ENCODE results near the gene ELMO3. TPM values are rescaled to one million over a fixed set of nuclear protein-coding genes. Genes with fewer than 3 reads are reported as not detected.

The ELMO3 gene
- total and polyA plus RNA-seq, 2 of the 4 experiments (the other 2 are of a cell fraction) = 0.36 to 1.6 TPM

- Histone ChIP-seq H4K91ac (ENCODE audit: insufficient read depth, low read depth, low read length) (no peak overlapping the region), H2BK5ac (ENCODE audit: low read depth, low read length, poor library complexity, severe bottlenecking) (no peak overlapping the region), H3K9me3 (ENCODE audit: control insufficient read depth, insufficient read depth, low read length) (no peaks in the 10 kb centered on the region), H4K20me1 (ENCODE audit: insufficient read depth, low read length) (peaks cover 16% of the 10 kb centered on the region), H3K27me3 (ENCODE audit: control insufficient read depth, insufficient read depth, low read length) (no peaks in the 10 kb centered on the region), H4K5ac (ENCODE audit: low read depth, low read length) (no peak overlapping the region), H2AK5ac (ENCODE audit: low read depth, low read length) (no peak overlapping the region), H3K4ac (ENCODE audit: low read depth, low read length) (no peak overlapping the region), H3K9me1 (ENCODE audit: insufficient read depth, low read length) (peaks cover 22% of the 10 kb centered on the region), H2BK120ac (ENCODE audit: low read depth, low read length) (no peak overlapping the region), H4K8ac (ENCODE audit: low read depth in 2 of 2, low read length in 2 of 2) (no peak overlapping the region), H3K14ac (replicated peaks; ENCODE audit: low read depth, low read length) (no peak overlapping the region), H2AFZ (replicated peaks; ENCODE audit: low read length, poor library complexity) (no peak overlapping the region), H3K4me3 (ENCODE audit: insufficient read depth, low read depth, low read length) (no peak overlapping the region), H3K4me2 (ENCODE audit: low read depth, low read length) (no peak overlapping the region), H3K36me3 (ENCODE audit: control insufficient read depth, insufficient read depth, low read length) (peaks cover 2% of the 10 kb centered on the region; the same call in 1 of the 2 replicates), H2AK9ac (replicated peaks; ENCODE audit: low read depth, low read length, poor library complexity) (no peak overlapping the region), H3K79me1 (ENCODE audit: low read depth in 1 of 2, low read length in 2 of 2) (peaks cover 10 to 19% of the 10 kb centered on the region in 2 experiments; a peak in 3 of 4 replicates), H2BK15ac (ENCODE audit: low read depth, low read length) (no peak overlapping the region), H3K27ac (ENCODE audit: insufficient read depth, low read length) (no peak overlapping the region), H3K4me1 (ENCODE audit: control insufficient read depth, insufficient read depth, low read length) (peaks cover 19% of the 10 kb centered on the region), H3K18ac (ENCODE audit: low read depth, low read length) (no peak overlapping the region), H3K9ac (ENCODE audit: low read depth, low read length) (no peak overlapping the region), H3K23ac (ENCODE audit: low read depth, low read length) (no peak overlapping the region), H3K56ac (ENCODE audit: extremely low read depth, insufficient read depth, low read length) (no peak overlapping the region), H2BK20ac (ENCODE audit: low read depth, low read length) (no peak overlapping the region)
- dilution Hi-C loops (cut with HindIII; ENCODE audit: low sequenced_read_pairs, unreplicated experiment) (no loop called here), intact Hi-C loops (cut with micrococcal nuclease) (loop anchor here (10.0 kb wide), 1 partner anchor 174 kb away; no protein-coding TSS in a partner anchor), in situ Hi-C loops (cut with MboI; ENCODE audit: low sequenced_read_pairs) (no loop called here)
- 83% methylated on average over 2 of the region's 4 CpGs; no CpG with 5 or more reads in 1 of the 2 experiments for WGBS, 2 experiments (ENCODE audit: extremely low coverage in 2 of 2, insufficient read length in 1 of 2)
- BruUV-seq (replicated peaks) = no TSS peak
- ATAC-seq (ENCODE audit: low read depth) (no peak), DNase-seq (no peak)
- TF ChIP-seq SMC3 (IDR thresholded peaks at IDR 0.05; ENCODE audit: low read depth, low read length) (no peak), USF2 (IDR thresholded peaks at IDR 0.05; ENCODE audit: low read depth, low read length) (0 out of 2 replicates have a peak, but pooled peaks have one; percentile 20), NFE2L2 (IDR thresholded peaks at IDR 0.05; ENCODE audit: low read depth, low read length) (no peak)
- POLR2A ChIA-PET (ENCODE audit: unreplicated experiment) = no interaction called here
- CTCF ChIA-PET = no interaction called here
Measured at GRCh38 chr16:67188323-67188722, 10.6 kb upstream of the ELMO3 start.

All from IMR-90 (cell line).